ENCODE results near the gene DHRS3.

DHRS3 gene

GRCh38 chr1:12585536-12585935 is 32.5 kb downstream of the DHRS3 start:
- TF ChIP-seq TAF1 (IDR thresholded peaks at IDR 0.05; ENCODE audit: borderline replicate concordance, insufficient read depth, low read length), result no peak
- TF ChIP-seq POLR2AphosphoS5 (IDR thresholded peaks at IDR 0.05; ENCODE audit: low read depth, low read length), result no peak
- no peak for TF ChIP-seq SIN3A (IDR thresholded peaks at IDR 0.05; ENCODE audit: borderline replicate concordance, insufficient read depth, low read length)
- no peak for TF ChIP-seq REST (IDR thresholded peaks at IDR 0.05; ENCODE audit: insufficient read depth in 1 of 2, low read depth in 2 of 2, low read length in 2 of 2)
- TF ChIP-seq FOXP2 (optimal IDR thresholded peaks at IDR 0.05; ENCODE audit: borderline replicate concordance, extremely low read depth, extremely low read length, insufficient read depth), result no peak

DNA sequence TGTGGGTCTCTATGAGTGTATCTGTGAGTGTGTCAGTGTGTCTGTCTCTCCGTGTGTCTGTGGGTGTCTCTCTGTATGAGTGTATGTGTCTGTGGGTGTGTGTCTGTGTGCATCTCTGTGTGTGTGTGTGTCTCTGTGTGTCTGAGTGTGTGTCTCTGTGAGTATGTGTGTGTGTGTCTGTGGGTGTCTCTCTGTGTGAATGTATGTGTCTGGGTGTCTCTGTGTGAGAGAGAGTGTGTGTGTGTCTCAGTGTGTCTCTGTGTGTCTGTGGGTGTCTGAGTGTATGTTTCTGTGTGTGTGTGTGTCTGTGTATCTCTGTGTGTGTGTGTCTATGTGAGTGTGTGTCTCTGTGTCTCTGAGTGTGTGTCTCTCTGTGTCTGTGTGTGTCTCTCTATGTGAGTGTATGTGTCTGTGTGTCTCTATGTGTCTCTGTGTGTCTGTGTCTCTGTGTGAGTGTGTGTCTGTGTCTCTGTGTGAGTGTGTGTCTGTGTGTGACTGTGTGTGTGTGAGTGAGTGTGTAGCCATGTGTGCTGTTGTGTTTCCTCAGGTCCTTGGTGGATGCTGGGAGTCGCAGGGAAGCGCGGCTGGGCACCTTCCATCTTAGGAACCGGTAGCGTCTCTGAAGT is 33.0 kb downstream of the DHRS3 start:
- TF ChIP-seq REST (IDR thresholded peaks at IDR 0.05; ENCODE audit: insufficient read depth in 1 of 2, low read depth in 2 of 2, low read length in 2 of 2), result no peak
- TF ChIP-seq SIN3A (IDR thresholded peaks at IDR 0.05; ENCODE audit: borderline replicate concordance, insufficient read depth, low read length), result no peak
- TF ChIP-seq FOXP2 (optimal IDR thresholded peaks at IDR 0.05; ENCODE audit: borderline replicate concordance, extremely low read depth, extremely low read length, insufficient read depth), result no peak
- no peak for TF ChIP-seq TAF1 (IDR thresholded peaks at IDR 0.05; ENCODE audit: borderline replicate concordance, insufficient read depth, low read length)
- no peak for TF ChIP-seq POLR2AphosphoS5 (IDR thresholded peaks at IDR 0.05; ENCODE audit: low read depth, low read length)

GRCh38 chr1:12583484-12583883 is 34.5 kb downstream of the DHRS3 start:
- TF ChIP-seq SIN3A (IDR thresholded peaks at IDR 0.05; ENCODE audit: borderline replicate concordance, insufficient read depth, low read length), result no peak
- TF ChIP-seq TAF1 (IDR thresholded peaks at IDR 0.05; ENCODE audit: borderline replicate concordance, insufficient read depth, low read length), result no peak
- no peak for TF ChIP-seq REST (IDR thresholded peaks at IDR 0.05; ENCODE audit: insufficient read depth in 1 of 2, low read depth in 2 of 2, low read length in 2 of 2)
- no peak for TF ChIP-seq FOXP2 (optimal IDR thresholded peaks at IDR 0.05; ENCODE audit: borderline replicate concordance, extremely low read depth, extremely low read length, insufficient read depth)
- TF ChIP-seq POLR2AphosphoS5 (IDR thresholded peaks at IDR 0.05; ENCODE audit: low read depth, low read length), result no peak

DNA sequence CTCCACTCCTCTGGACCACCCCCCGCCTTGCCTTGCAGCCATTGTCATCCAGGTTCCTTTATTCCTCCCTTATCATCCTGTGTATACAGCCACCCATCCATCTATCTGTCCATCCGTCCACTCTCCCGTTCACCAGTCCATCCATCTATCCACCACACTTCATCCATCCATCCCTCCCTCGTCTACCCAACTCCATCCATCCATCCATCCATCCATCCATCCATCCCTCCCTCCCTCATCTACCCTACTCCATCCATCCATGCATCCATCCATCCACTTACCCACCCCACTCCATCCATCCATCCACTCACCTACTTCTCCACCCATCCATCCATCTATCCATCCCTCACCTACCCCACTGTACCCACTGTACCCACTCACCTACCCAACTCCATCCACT is 35.4 kb downstream of the DHRS3 start:
- TF ChIP-seq REST (IDR thresholded peaks at IDR 0.05; ENCODE audit: insufficient read depth in 1 of 2, low read depth in 2 of 2, low read length in 2 of 2), result no peak
- TF ChIP-seq SIN3A (IDR thresholded peaks at IDR 0.05; ENCODE audit: borderline replicate concordance, insufficient read depth, low read length), result no peak
- no peak for TF ChIP-seq POLR2AphosphoS5 (IDR thresholded peaks at IDR 0.05; ENCODE audit: low read depth, low read length)
- TF ChIP-seq TAF1 (IDR thresholded peaks at IDR 0.05; ENCODE audit: borderline replicate concordance, insufficient read depth, low read length), result no peak
- no peak for TF ChIP-seq FOXP2 (optimal IDR thresholded peaks at IDR 0.05; ENCODE audit: borderline replicate concordance, extremely low read depth, extremely low read length, insufficient read depth)
